Right lobe of liver (tissue), 6 donors: Measurements from ENCODE around the gene CFL1. TPM values are rescaled to one million over a fixed set of nuclear protein-coding genes. Genes with fewer than 3 reads are reported as not detected.
A peak's percentile ranks its signal among the peaks of the same experiment; 100 is the strongest.

Experiments used
- ATAC-seq, 4 donors: fragments of 200-7000 bp; cut with Tn5 transposase; one replicate each; pipeline ENCODE4 v1.9.1; 2020; ENCODE audit warnings: mild to moderate bottlenecking in 4 of 4, moderate library complexity in 4 of 4
- DNase-seq, 3 donors: peaks; one replicate each; pipeline ENCODE4 v3.0.0-alpha.2; 2020
- H3K27ac ChIP-seq, 3 donors: fragments of 200-600 bp; one replicate each; pipeline ENCODE4 v1.8.0; 2022
- H3K27me3 ChIP-seq, 2 donors: fragments of 200-600 bp; one replicate each; pipeline ENCODE4 v1.8.0; 2022
- H3K36me3 ChIP-seq, 4 donors: fragments of 200-600 bp; sonication (generic) in 1 of 4; one replicate each; pipeline versions ENCODE4 v1.5.1 to v1.8.0; 2017 to 2022; ENCODE audit warnings: control low read depth in 1 of 4
- H3K4me1 ChIP-seq, 4 donors: fragments of 200-600 bp; sonication (generic) in 1 of 4; one replicate each; pipeline versions ENCODE4 v1.5.1 to v1.8.0; 2017 to 2022; ENCODE audit warnings: control low read depth in 1 of 4
- H3K4me3 ChIP-seq, 3 donors: fragments of 200-600 bp; one replicate each; pipeline ENCODE4 v1.8.0; 2022
- H3K9me3 ChIP-seq, 4 donors: fragments of 200-600 bp; sonication (generic) in 1 of 4; one replicate each; pipeline versions ENCODE4 v1.5.1 to v1.8.0; 2017 to 2022; ENCODE audit warnings: control low read depth in 1 of 4
- POLR2A ChIP-seq: fragments of 450-650 bp; IDR thresholded peaks from one replicate; pipeline ENCODE4 v1.6.1; 2017; ENCODE audit warnings: antibody characterized with exemption, mild to moderate bottlenecking
- WGBS: methylation state at CpG from one replicate; pipeline ENCODE4 v1.1.6; 2018; ENCODE audit warnings: low coverage, low lambda C conversion rate; ENCODE audit not compliant: insufficient coverage; ENCODE audit errors: missing lambda C conversion rate; 5-methylcytosine and 5-hydroxymethylcytosine counted together
- intact Hi-C, 2 donors: fragments of 100-400 bp; cut with DNase I; formaldehyde crosslinking; loops; one replicate each; pipeline versions ENCODE4 v1.11.2 to v1.14.1; 2022
- total RNA-seq, 6 experiments: library from RNA; depleted of rRNA in 2 of 6; stranded (reverse); fragments of >200 nt in 2 of 6; fragmentation: NEBNext Ultra II Directional in 3 of 6; extraction: Animal tissue kit (Norgen Biotek cat#: 25700) in 3 of 6; gene quantifications; one replicate each; pipeline versions ENCODE4 v1.1.0 to v1.2.4, GENCODE V29; 2016 to 2023
- TF ChIP-seq, protein P1 (sequence below), 4 donors: fragments of 200-600 bp in 3 of 4; fragments of 450-650 bp in 1 of 4; IDR thresholded peaks; one replicate each; pipeline versions ENCODE4 v1.5.1 to v1.8.0; 2016 to 2022; ENCODE audit warnings: antibody characterized with exemption in 4 of 4, mild to moderate bottlenecking in 2 of 4
- donor health status: DM: no; HTN: yes; CAD: no.
- donor health status: DM: no; HTN: no; CAD: no.
- donor health status: DM: no; HTN: no; CAD: no.
- donor health status: DM: no; HTN: yes; CAD: no.
- donor health status: DM: no; HTN: yes; CAD: no.

The CFL1 gene
- total RNA-seq, 6 experiments from 2014 or later: 219 to 503 (median 313) TPM

GRCh38 chr11:65860278-65861164 lies 2.5 kb upstream of the CFL1 start, which contains the start of gene MUS81:
TSS of gene MUS81 (plus strand) at chr11:65860433. CDS start at chr11:65860754, 321 bp downstream.
- DNase-seq (peak; percentile 96 to 98 (median 97)), ATAC-seq (peak; percentile 64 to 71 (median 66))
- intact Hi-C loops: no loop called here
- Histone ChIP-seq H3K4me3 (peak within 1 kb of the TSS; percentile 86 to 98 (median 97)), H3K27ac (peak within 1 kb of the TSS; percentile 94 to 96 (median 95)), H3K27me3 (no peaks in the 10 kb centered on the region), H3K36me3 (peaks cover 0 to 41% (median 17%) of the 10 kb centered on the region in 4 donors), H3K9me3 (no peaks in the 10 kb centered on the region), H3K4me1 (peaks cover 0 to 26% (median 4%) of the 10 kb centered on the region in 4 donors)
- 3% methylated on average over 14 of the region's 78 CpGs for WGBS
- TF ChIP-seq POLR2A: peak; percentile 79
- TF ChIP-seq, protein P1, sequence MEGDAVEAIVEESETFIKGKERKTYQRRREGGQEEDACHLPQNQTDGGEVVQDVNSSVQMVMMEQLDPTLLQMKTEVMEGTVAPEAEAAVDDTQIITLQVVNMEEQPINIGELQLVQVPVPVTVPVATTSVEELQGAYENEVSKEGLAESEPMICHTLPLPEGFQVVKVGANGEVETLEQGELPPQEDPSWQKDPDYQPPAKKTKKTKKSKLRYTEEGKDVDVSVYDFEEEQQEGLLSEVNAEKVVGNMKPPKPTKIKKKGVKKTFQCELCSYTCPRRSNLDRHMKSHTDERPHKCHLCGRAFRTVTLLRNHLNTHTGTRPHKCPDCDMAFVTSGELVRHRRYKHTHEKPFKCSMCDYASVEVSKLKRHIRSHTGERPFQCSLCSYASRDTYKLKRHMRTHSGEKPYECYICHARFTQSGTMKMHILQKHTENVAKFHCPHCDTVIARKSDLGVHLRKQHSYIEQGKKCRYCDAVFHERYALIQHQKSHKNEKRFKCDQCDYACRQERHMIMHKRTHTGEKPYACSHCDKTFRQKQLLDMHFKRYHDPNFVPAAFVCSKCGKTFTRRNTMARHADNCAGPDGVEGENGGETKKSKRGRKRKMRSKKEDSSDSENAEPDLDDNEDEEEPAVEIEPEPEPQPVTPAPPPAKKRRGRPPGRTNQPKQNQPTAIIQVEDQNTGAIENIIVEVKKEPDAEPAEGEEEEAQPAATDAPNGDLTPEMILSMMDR (IDR thresholded peaks at IDR 0.05): peak; percentile 74 to 95 (median 91)

GRCh38 chr11:65859812-65860277 lies 1.9 kb upstream of the CFL1 start:
- ATAC-seq: no peak
- peak overlapping the region; percentile 86 to 98 (median 97) for H3K4me3 ChIP-seq
- DNase-seq: peak in 2 of 3 donors; percentile 63 to 68
- 5% methylated on average over 15 of the region's 16 CpGs for WGBS
- H3K9me3 ChIP-seq: no peaks in the 10 kb centered on the region
- H3K27me3 ChIP-seq: no peaks in the 10 kb centered on the region
- TF ChIP-seq, protein P1 (IDR thresholded peaks at IDR 0.05): no peak
- no peak for TF ChIP-seq POLR2A
- H3K36me3 ChIP-seq: peaks cover 0 to 43% (median 18%) of the 10 kb centered on the region in 4 donors
- H3K4me1 ChIP-seq: peaks cover 0 to 26% (median 4%) of the 10 kb centered on the region in 4 donors
- intact Hi-C loops: no loop called here
- H3K27ac ChIP-seq: peak overlapping the region; percentile 94 to 96 (median 95)

DNA sequence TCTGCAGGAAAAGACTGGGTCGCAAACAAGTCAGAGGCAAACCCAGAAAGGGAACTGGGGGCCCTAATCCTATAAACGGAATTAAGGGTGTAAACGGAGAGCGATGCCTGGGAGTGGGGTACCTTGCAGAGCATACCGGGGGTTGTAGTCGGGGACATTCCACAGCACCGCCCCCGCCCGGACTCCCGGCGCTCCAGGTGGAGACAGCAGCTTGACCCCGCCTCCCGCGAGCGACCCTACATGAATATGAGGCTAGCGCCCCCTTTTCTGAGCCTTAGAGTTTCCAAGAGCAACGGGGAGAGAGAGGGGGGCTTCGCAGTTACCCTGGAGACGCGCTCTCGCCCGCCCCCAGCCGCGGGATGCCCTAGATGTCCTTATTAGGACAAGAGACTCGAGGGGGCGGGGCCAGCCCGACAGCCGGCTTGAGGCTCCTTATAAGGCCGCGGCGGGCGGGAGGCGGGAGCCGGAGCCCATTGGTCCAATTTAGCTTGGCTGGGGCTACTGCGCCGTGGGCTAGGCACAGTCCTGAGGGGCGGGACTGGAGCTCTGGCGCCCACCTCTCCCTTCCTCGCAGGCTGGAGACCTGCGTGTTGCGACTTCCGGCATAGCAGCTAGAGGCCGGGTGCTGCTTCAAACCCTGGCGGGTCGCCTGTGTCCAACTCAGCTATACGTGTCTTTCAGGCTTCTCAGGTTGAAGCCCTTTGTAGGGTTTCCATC lies 1.3 kb upstream of the CFL1 start:
- no peaks in the 10 kb centered on the region for H3K27me3 ChIP-seq
- H3K36me3 ChIP-seq: peaks cover 0 to 43% (median 20%) of the 10 kb centered on the region in 4 donors
- H3K27ac ChIP-seq: peak overlapping the region; percentile 94 to 96 (median 95)
- intact Hi-C loops: no loop called here
- no peaks in the 10 kb centered on the region for H3K9me3 ChIP-seq
- peak; percentile 63 to 75 (median 72) for ATAC-seq
- TF ChIP-seq, protein P1 (IDR thresholded peaks at IDR 0.05): peak in 2 of 4 donors; percentile 25 to 28
- TF ChIP-seq POLR2A: peak; percentile 93
- 2% methylated on average over 11 of the region's 46 CpGs for WGBS
- H3K4me1 ChIP-seq: peaks cover 0 to 26% (median 4%) of the 10 kb centered on the region in 4 donors
- peak; percentile 98 to 99 (median 99) for DNase-seq
- peak overlapping the region; percentile 86 to 98 (median 97) for H3K4me3 ChIP-seq

DNA sequence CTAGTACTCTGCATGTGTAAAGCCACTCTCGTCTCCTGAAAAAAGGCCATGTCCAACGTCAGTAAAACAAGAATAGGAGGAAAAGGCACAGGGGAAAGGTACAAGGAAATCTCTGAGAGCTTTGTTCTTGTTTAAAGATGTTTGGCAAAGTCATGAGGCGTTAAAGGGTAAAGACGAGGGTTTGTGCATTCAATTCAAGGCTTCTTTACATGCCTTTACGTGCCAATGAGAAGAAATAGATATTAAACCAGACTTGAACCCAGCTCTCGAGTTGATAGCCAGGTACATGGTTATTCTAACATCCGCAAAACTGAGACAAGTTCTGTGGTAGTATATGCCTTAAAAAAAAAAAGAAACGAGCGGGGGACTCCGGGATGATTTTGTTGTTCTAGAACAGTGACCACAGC lies 704 bp upstream of the CFL1 start:
- H3K36me3 ChIP-seq: peaks cover 0 to 43% (median 22%) of the 10 kb centered on the region in 4 donors
- DNase-seq: no peak
- WGBS: under 1% methylated on average over 10 of the region's 10 CpGs
- H3K27me3 ChIP-seq: no peaks in the 10 kb centered on the region
- no peaks in the 10 kb centered on the region for H3K9me3 ChIP-seq
- H3K4me1 ChIP-seq: peaks cover 0 to 26% (median 4%) of the 10 kb centered on the region in 4 donors
- peak overlapping the region; percentile 94 to 96 (median 95) for H3K27ac ChIP-seq
- TF ChIP-seq, protein P1 (IDR thresholded peaks at IDR 0.05): no peak
- no peak for TF ChIP-seq POLR2A
- ATAC-seq: no peak
- peak overlapping the region; percentile 86 to 98 (median 97) for H3K4me3 ChIP-seq
- intact Hi-C loops: no loop called here
